DMS 273 (cell line): ENCODE data around the gene HIC1.

ENCODE experiments used
- DNase-seq: peaks from one replicate; lab custom pipeline; 2025; ENCODE audit not compliant: unreplicated experiment; lab: John Stamatoyannopoulos, UW

HIC1 gene

DNA sequence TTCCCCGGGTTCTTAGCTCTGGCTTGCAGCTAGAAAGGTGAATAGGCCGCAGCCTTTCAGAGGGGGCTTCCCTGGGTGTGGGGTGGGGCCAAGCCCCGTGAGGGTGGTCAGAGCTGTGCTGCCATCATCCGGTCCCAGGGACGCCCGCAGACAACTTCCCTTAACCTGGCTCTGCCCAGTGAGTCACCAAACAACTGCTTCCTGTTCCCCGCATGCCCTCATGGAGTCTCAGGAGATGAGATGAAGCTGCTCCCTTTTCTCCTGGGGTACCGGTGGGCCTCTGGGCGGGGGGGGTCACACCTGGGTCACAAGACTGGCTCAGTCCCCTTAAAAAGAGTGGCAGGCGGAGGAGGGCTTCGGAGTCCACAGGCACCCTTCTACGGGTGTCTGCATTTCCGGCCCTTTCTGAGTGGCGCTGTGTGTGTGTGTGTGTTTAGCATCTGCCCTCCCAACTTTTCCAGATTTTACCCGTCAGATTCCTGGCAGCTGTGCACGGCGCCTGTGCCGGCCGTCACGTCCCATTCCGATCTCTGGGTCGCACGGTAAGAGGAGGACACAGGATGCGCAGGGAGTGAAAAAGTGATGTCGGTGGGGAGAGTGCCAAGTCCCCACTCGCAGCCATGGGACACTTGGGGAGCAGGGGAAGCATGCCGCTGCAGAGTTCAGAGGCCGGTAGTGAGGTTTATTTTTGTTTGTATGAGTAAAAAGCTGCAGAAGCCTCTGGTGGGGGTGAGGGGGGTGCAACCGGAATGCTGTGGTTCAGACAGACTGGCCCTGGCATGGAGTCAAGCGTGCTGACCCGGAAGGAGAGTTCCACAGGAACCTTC is 16.8 kb downstream of the HIC1 start:
- DNase-seq: no peak

DNA sequence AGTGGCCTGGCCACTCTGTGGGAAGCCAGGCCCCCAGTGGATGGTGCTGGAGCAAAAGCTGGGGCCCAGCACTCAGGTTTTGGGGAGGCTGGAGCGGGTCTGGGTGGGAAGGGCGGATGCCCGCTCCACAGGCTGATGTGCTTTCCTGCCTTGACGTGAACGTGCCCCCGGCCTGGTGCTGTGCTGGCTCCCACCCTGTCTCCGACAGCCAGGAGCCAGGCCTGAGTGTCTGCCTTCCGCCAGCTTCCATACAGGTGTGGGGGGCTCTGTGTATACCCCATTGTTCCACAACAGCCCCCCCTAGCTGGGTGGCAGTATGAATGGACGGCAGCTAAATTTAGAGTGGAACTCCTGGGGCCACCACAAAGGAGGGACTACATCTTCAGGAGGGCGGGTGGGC is 20.0 kb downstream of the HIC1 start:
- no peak for DNase-seq

DNA sequence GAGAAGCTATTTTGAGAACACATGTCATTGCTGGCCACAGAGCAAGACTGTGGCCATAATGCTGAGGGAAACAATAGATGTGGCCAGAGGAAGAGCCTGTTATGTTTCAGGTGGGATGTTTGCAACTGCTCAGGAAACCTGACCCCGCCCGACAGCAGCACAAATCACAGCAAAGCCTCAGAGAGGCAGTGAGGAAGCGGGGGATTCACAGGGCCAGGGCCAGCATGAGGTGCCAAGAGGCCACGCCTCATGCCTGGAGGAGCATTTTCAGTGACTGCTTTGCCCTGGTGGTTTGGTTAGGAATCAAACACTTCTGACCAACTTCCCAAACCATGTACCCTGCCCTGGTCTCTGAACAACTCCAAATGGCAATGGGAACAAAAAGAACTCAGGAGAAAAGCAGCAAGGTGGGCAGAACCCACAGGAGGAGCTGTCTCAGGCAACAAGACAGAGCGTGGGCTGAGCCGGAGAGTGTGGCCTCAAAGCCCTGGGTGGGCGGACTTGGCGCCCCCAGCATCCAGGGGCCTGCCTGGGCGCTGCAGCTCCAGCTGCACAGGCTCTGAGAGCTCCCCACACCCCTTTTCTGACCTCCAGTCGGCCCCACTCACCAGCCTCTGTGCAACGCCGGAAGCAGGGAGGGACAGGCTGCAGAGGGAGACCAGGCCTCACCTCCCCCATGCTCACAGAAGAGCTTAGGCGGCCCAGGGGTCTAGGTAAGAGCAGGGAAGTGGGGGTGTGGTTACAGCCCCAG is 20.6 kb downstream of the HIC1 start:
- DNase-seq: no peak

DNA sequence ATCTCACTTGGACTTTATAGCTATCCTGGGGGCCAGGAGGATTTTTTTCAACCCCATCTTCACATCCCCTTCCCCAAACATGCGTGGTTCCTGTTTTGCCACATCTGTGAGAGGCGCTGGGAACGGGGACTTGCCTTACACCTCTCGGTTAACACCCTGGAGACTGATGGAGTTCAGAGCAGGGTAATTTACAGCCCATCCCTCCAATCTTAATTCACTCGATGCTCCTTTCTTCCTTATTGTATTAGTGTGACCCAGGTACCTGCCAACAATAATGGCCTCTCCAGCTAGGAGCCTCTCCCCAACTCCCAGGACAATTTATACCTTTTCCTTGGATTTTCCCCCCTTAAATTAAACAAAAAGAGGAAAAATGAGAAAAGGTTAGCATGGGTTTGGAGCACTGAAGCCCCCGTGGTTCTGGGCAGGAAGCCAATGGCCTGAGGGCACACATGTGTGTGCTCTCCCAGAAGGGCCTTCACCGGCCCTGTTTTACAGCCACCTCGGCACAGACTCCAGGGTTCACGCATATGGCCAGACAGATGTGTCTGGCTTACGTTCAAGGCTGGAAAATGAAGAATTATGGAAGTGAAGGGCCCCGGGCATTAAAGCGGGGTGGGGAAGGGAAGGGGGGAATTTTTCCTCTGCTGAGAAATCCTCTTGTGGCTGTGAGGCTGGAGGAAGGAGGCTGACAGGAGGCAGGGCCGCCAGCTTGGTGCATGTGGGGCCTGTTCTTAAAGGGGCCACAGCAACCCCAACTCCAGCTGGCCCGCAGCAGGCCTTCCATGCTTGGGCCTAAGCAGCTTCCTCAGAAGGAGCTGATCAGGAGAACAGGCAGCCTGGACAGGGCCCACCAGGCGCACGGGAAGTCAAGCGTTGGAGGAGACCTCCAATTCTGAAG is 21.4 kb downstream of the HIC1 start:
- peak; percentile 53 for DNase-seq

DNA sequence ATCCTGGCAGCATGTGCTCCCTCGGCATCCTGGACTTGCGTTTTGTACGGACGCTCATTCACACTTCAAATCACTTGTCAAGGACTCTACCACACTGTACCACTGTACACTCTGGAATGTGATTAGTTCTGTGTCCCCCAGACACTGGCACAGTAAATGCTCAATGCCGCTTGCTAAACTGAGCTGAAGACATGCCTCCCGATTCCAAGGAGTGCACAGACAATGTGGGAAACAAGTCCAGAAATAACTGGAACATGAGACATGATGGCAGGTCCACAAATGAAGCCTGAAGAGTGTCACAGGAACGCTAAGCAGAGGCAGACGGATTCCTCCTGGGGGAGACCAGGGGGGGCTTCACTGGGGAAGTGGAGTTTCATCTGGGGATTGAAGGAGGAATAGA is 22.1 kb downstream of the HIC1 start:
- DNase-seq: no peak

DNA sequence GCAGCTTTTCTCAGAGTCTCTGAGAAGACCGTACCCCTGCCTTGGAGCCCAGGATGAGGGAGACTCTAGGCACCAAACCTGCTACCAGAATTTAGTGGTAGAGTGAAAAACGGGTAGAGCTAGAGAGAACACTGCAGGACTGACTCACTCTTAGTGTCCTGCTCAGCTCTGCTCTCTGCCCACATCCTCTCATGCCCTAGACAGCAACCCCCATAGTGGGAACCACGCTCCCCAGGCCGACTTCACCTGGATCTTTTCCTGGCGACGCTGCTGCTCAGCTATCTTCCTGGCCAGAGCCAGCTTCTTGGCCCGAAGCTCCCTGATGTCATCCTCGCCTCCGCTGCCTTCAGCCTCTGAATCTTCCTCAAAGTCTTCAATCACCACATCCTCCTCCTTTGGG is 26.7 kb downstream of the HIC1 start:
- DNase-seq: no peak

DNA sequence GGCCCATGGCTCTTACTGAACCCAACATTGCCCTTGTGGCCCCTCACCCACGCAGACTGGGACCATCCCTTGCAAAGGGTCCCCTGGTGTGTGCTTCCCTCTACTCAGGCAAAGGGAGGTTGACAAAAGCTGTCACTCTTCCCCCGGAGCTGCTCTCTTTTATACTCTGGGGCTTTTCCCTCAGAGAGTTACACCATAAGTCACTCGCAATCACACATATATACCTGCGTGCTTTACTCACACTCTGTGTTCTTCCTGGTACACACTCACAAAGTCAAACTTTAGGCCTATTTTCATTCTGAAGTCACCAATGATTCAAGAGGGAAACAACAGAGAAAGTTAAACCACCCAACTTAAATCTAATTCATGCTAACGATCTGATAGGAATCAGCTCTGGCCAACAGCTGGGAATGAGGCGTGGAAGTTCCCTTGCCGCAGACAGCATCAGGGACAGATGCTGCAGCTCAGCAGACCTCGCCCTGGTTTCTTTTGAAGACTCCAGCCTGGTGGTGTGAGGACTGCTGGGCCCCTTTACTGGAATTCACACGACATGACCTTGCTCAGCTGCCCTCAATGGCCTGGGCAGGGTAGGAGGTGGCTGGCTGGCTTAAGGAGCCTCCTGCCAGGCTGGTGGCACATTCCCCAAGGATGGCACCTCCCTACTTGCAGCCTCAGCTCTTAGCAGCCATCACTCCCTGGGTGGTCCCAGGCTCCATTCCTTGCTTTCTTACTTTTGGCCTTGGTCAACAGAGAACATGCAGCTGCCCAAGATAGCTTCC is 27.3 kb downstream of the HIC1 start:
- DNase-seq: no peak

DNA sequence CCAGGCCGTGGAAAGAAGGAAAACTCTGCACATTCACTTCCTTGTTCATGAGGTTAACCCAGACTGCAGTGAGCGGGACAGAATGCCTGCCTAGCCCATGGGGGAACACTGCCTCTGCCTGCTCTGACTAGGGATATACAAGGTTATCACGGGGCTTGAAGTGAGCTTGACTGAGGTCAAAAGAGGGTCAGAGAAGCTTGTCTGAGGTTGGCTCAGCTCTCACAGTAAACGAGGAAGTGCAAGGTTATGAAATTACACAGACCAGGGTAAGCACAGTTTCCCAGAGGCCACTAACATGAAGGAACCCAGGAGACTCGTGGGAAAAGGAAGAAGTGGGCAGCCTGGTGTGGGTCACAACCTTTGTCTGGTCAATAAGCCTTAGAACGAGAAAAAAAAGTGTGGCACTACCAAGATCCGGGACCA is 28.7 kb downstream of the HIC1 start:
- DNase-seq: no peak

DNA sequence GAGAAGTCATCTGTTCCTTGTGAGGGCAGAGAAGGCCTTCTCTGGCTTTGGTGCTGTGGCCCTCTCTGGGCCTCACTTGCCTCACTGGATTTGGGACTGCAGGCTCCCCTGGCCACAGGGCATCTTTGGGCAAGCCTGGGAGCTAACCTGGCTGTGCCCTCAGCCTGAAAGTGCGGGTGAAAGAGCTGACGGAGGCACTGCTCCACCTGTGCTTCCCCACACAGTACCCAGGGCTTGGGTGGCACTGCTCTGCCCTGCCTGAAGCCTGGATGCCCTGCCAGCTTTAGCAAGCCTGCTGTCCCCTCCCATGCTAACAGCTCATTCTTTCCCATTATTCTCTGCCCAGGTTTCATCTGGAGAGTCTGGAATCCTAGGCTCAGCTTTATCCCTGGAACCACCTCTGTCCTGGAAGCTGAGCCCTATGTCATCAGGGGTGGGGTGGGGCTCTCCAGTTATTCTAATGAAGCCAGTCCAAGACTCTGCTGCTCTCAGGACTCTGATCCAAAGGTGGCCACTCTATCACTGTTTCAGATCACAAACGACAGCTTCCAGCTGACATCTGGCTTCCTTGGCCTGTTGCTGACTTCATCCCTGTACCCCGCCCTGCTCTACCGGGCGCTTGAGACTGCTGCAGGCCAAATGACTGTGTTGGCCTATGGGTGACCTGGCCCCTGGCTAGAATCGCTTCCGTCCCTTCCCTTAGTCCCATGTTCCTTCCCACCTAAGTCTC is 29.3 kb downstream of the HIC1 start:
- DNase-seq: no peak

DNA sequence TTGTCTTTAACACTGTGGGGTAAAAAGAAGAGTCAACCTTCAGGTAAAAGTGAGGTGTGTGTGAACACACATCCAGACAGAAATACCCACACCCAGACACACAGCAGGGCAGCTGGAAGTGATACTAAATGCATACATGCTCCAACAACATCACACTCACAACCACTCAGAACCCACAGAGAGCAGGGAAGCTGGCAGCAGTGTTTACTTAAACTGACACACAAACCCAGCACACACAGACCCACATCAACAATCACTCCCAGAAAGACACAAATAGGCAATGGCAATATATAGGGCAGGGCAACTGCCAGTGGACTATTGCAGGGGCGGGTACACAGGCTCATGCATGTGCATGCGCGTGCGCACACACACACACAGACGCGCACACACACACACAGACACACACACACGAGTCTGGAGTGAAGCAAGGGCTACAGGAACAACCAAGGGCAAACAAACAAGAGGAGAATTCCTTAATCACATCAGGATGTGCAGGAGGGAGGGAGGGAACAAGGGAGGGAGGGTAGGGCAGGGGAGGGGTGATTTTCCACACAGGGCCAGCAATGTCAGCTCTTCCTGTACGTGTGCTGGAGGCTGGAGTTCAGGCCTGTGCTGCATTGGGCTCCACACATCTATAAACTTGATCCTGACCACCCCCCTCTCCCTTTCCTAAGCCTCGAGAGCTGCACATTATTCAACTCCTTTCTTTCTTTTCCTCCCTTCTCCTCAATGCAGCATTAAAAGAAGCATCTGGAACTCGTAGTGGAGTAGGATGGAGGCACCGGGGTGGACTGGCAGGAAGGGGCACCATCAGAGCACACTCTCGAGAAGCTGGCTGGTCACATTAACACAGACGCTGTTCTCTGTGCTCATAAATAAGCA is 30.1 kb downstream of the HIC1 start:
- DNase-seq: no peak

DNA sequence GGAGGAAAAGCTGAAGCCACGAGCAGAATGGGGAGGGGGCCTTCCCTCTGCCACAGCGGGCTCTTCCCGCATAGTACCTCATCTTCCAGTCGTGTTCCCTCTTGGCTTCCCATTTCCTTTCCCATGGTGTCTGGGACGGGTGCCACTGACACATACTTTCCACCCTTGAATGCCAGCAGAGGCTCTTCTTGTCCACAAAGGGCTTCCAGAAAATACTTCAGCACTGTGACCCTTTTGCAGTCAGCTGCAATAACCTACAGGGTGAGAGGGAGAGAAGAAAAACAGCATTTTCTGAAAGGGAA is 30.7 kb downstream of the HIC1 start:
- no peak for DNase-seq

DNA sequence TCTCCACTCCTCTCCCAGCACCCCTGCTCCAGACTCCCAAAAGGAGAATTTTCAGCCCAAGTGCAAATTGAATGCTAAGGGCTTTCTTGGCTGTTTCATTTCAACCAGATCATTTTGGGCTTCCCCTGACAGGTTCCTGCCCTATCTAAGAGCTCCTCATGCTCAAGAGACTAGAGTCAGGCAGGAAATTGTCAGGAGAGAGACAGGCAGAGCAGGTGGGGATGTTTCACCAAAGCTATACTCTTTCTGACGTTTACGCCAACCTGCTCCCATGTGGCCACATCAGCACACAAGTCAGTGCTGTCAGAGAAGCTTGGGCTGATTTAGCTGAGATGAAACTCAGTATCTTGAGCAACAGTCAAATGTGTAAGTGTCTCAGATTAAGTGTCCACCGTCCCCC is 31.4 kb downstream of the HIC1 start:
- no peak for DNase-seq

DNA sequence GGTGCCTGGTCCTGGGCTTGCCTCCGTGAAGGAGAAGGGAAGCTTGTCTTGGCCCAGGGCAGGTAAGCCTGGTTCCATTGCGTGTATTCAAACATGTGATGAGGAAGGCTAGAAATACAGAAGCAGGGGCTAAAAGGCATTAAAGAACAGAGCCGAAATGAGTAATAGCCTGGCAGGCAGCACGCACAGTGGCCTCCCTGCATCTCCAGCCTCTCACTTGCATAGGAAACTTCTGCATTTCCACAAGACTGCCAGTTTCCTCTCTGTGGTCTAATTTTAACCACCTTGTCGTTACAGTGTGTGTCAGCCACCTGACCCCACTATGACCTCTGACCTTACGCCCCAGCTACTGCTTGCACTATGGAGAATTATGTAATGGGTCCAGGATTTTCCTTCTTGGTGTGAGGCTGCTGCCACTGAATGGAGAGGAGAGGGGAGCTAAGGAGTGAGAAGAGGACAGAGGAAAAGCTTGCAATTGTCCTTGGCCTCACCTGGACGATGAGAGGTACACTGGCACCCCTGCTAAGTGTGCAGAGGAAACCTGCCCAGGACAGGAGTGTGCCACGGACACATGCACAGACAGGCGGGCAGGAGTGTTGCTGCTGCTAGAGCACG is 32.8 kb downstream of the HIC1 start:
- no peak for DNase-seq

DNA sequence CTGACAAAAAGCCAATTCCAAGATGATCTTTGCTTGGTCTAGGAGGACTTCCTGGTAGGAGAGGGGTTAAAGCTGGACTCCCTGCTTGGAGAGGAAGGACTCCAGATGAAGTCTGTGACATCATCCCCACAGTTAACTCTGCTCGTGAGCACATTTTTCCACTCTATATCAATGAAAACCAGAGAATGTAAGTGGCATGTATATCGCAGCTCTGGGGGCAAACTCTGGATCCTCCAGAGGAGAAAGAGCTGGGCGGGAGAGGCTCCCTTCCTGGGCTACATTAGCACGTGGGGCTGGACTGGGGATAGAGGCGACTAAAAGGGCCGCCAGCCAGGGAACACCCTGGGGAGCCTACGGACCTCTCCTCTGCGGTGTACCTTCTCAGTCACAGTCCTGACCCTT is 34.1 kb downstream of the HIC1 start:
- no peak for DNase-seq

DNA sequence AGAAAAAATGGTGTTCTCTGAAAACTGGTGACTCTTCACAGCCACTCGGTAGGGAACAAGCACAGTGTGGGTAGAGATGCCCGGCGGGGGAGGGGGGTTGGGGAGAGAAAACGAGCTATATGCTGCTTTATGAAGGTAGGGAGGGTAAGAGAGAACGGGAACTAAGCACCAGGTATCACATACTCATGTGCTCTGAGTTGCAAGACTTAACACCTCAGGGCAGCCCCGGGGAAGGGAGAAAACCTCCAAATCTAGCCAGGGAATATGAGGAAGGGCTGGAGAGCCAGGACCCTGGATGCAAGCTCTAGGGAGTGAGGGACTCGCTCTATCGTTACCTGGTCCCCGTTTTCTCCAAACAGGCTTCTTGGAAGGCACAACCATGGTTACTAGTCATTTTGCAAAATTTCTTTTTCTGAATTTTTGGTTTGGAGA is 35.3 kb downstream of the HIC1 start:
- DNase-seq: no peak

DNA sequence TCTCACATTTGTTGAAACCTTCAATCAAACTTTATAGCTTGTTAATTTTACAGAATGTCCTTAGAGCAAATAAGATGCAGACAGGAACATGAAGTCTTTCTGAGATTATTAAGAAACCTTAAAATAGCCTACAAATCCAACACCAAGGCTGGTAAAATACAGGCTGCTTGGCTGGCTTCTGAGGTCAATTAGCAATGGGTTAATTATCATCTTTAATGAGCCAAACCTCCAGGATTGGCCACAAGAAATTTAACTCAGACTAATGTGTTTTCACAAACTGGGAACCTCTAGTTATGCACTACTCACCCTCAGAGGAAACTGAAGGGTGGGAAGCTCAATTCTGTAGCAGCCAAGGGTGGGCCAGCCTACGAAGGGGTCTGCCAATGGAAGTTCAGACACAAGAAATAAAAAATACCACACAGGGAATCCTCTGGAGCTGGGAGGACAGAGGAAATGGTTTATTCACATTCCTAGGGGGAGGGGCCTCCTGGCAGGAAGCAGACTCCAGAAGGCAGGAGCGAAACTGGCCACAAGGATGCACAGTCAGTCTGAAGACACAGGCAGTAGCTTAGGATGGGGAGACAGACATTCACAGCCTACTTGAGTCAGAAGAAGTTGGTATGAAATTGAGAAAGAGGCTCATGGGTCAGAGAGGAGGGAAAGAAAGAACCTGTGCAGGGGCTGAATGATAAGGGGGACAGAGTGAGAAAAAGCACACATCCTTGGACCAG is 36.1 kb downstream of the HIC1 start:
- DNase-seq: peak; percentile 34

DNA sequence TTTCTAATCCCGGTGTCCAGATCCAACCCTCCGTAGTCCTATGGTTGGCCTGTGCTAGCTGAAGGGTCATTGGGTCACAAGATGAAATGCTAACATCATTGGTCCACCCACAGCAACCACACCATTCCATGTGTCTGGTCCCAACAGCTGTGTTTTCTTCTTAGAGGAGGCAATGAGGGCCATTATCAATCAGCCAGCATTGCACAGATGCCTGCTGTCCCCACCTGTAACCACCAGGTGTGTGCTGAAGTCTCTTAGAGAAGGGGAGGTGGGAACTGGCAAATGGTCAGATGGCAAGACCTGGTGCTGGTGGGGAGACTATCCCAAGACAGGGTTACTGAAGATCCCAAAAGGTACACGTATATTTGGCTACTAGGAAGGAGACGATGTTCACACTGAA is 37.4 kb downstream of the HIC1 start:
- no peak for DNase-seq

DNA sequence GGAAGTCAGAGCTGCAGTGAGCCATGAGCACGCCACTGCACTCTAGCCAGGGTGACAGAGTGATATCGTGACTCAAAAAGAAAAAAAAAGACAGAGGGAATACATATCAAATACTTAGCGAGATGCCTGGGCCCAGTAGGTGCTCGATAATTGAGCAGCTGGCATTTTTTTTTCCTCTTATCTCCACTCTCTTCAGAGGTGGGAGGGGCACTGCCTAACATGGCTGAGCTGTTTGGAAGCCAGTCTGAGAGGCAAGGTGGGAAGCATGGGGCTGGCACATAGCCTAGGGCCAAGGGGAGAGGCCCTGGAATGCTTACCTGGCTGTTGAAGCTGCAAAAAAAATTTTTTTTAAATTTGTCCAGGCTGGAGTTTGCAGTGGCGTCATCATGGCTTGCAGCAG is 38.4 kb downstream of the HIC1 start:
- peak; percentile 5 for DNase-seq
